ENCODE data around the gene PLIN1.

DNA sequence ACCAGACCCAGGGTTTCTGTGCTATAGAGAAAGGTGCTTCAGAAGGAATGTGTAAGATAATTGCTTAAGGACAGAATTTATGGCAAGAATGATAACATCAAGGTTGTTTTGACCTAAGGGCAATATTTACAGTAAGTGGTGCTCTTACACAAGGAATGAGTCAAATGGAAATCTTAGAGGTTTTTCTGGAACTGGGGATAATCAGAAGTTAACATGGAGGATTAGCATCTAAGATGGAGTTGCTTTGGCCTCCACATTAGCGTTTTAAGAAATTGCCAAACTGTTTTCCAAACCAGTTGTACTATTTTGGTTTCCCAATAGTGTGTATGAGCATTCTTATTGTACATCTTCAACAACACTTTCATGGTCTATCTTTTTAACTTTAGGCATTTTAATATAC, 14.5 kb upstream of the PLIN1 start:
- TF ChIP-seq SP2 (tag by site-specific recombination; IDR thresholded peaks at IDR 0.05) (no peak), ZSCAN16 (tag by site-specific recombination; IDR thresholded peaks at IDR 0.05) (no peak), GFI1B (tag by site-specific recombination; IDR thresholded peaks at IDR 0.05) (no peak)
